H1 (cell line): ENCODE results near the gene APBA2. TPM values are rescaled to one million over a fixed set of nuclear protein-coding genes. Genes with fewer than 3 reads are reported as not detected.
A peak's percentile ranks its signal among the peaks of the same experiment; 100 is the strongest.

Experiments
- CTCF ChIA-PET: fragments of 300-600 bp; sonication (Branson Sonifier 250); formaldehyde crosslinking; loops from one replicate; lab custom pipeline; 2021; ENCODE audit not compliant: partially characterized antibody; lab: Charles Lee
- POLR2A ChIA-PET: fragments of 300-600 bp; sonication (Branson Sonifier 250); formaldehyde crosslinking; loops from one replicate; lab custom pipeline; 2021; ENCODE audit warnings: inconsistent platforms; ENCODE audit not compliant: partially characterized antibody; lab: Charles Lee
- DNase-seq, 2 experiments: peaks; one replicate each; pipeline versions ENCODE4 v3.0.0 to v3.0.0-alpha.2; 2010 to 2022; ENCODE audit warnings: low spot score in 2 of 2, low read depth in 1 of 2, mixed read lengths in 1 of 2
- FAIRE-seq: peaks from 2 replicates; lab custom pipeline; 2011; peaks lifted over from hg19 to GRCh38; lab: Jason Lieb, UNC
- H2AFZ ChIP-seq: 2 replicates; pipeline ENCODE4 v1.8.1; 2012; ENCODE audit warnings: low read length, inconsistent platforms
- H2AK5ac ChIP-seq: 2 replicates; pipeline ENCODE4 v1.6.1; 2013; ENCODE audit warnings: low read depth, low read length
- H2BK120ac ChIP-seq: replicated peaks from 2 replicates; pipeline ENCODE3; 2013; ENCODE audit warnings: low read depth, low read length, inconsistent platforms
- H2BK12ac ChIP-seq: 2 replicates; pipeline ENCODE4 v1.6.1; 2013; ENCODE audit warnings: low read depth, low read length
- H2BK15ac ChIP-seq: 2 replicates; pipeline ENCODE4 v1.6.1; 2013; ENCODE audit warnings: low read length
- H2BK20ac ChIP-seq: 2 replicates; pipeline ENCODE4 v1.6.1; 2013; ENCODE audit warnings: low read length
- H2BK5ac ChIP-seq: 2 replicates; pipeline ENCODE4 v1.6.1; 2013; ENCODE audit warnings: low read depth, low read length
- H3K14ac ChIP-seq: 2 replicates; pipeline ENCODE4 v1.6.1; 2013; ENCODE audit warnings: inconsistent platforms; ENCODE audit not compliant: insufficient read length
- H3K18ac ChIP-seq: 2 replicates; pipeline ENCODE4 v1.6.1; 2013; ENCODE audit warnings: low read length; ENCODE audit errors: extremely low read depth
- H3K23ac ChIP-seq: 2 replicates; pipeline ENCODE4 v1.6.1; 2013; ENCODE audit warnings: inconsistent platforms; ENCODE audit not compliant: insufficient read length
- H3K23me2 ChIP-seq: 2 replicates; pipeline ENCODE4 v1.6.1; 2013; ENCODE audit warnings: low read depth, low read length
- H3K27ac ChIP-seq: 2 replicates; pipeline ENCODE4 v1.6.1; 2011; ENCODE audit warnings: low read depth, low read length, inconsistent platforms
- H3K27me3 ChIP-seq, 4 experiments: replicated peaks in 1 of 4; 1 replicate in 1 of 4; 2 replicates in 3 of 4; pipeline versions ENCODE4 v1.6.1 to v1.8.1; 2011 to 2013; ENCODE audit warnings: low read length in 3 of 4, mild to moderate bottlenecking in 3 of 4, inconsistent platforms in 2 of 4, mixed read lengths in 2 of 4, moderate library complexity in 1 of 4; ENCODE audit not compliant: control insufficient read depth in 3 of 4, insufficient read depth in 3 of 4; ENCODE audit errors: extremely low read depth in 1 of 4
- H3K36me3 ChIP-seq, 4 experiments: 2 replicates each; pipeline versions ENCODE4 v1.6.1 to v1.8.1; 2011 to 2013; ENCODE audit warnings: mild to moderate bottlenecking in 4 of 4, low read length in 3 of 4, moderate library complexity in 2 of 4, control low read depth in 1 of 4, inconsistent platforms in 1 of 4; ENCODE audit not compliant: insufficient read depth in 4 of 4, control insufficient read depth in 2 of 4
- H3K4ac ChIP-seq: replicated peaks from 2 replicates; pipeline ENCODE3; 2013; ENCODE audit warnings: low read length, low read depth, mixed read lengths, inconsistent platforms; ENCODE audit not compliant: insufficient read length
- H3K4me1 ChIP-seq, 4 experiments: replicated peaks in 1 of 4; 1 replicate in 1 of 4; 2 replicates in 3 of 4; pipeline versions ENCODE4 v1.6.1 to v1.8.1; 2011 to 2013; ENCODE audit warnings: low read length in 3 of 4, inconsistent platforms in 2 of 4, mixed read lengths in 1 of 4; ENCODE audit not compliant: insufficient read depth in 4 of 4, control insufficient read depth in 3 of 4
- H3K4me2 ChIP-seq, 2 experiments: 2 replicates each; pipeline versions ENCODE4 v1.6.1 to v1.8.1; 2011 to 2013; ENCODE audit warnings: low read depth in 2 of 2, low read length in 2 of 2, control low read depth in 1 of 2, inconsistent platforms in 1 of 2, mild to moderate bottlenecking in 1 of 2; ENCODE audit not compliant: insufficient read depth in 1 of 2
- H3K4me3 ChIP-seq, 4 experiments: fragments of 200-600, 300-600 bp in 1 of 4; sonication (generic), shearing (Covaris generic), sonication (Bioruptor Twin) in 1 of 4; 2 replicates each; pipeline versions ENCODE4 v1.5.1 to v1.8.1; 2011 to 2016; ENCODE audit warnings: low read length in 4 of 4, low read depth in 3 of 4, control low read depth in 2 of 4, inconsistent platforms in 2 of 4, mild to moderate bottlenecking in 2 of 4, mixed read lengths in 1 of 4, moderate library complexity in 1 of 4; ENCODE audit not compliant: insufficient read depth in 2 of 4; ENCODE audit errors: extremely low read depth in 1 of 4
- H3K56ac ChIP-seq: replicated peaks from 2 replicates; pipeline ENCODE3; 2013; ENCODE audit warnings: low read depth, mild to moderate bottlenecking, mixed read lengths, low read length, inconsistent platforms; ENCODE audit not compliant: insufficient read length
- H3K79me1 ChIP-seq: 2 replicates; pipeline ENCODE4 v1.6.1; 2013; ENCODE audit warnings: low read depth, low read length, control low read depth
- H3K79me2 ChIP-seq, 2 experiments: 2 replicates each; pipeline versions ENCODE4 v1.6.1 to v1.8.1; 2012 to 2013; ENCODE audit warnings: low read length in 2 of 2, mild to moderate bottlenecking in 2 of 2, inconsistent platforms in 1 of 2; ENCODE audit not compliant: insufficient read depth in 2 of 2, control insufficient read depth in 1 of 2
- H3K9ac ChIP-seq, 4 experiments: replicated peaks in 1 of 4; 1 replicate in 1 of 4; 2 replicates in 3 of 4; pipeline versions ENCODE4 v1.6.1 to v1.8.1; 2011 to 2013; ENCODE audit warnings: low read depth in 3 of 4, low read length in 3 of 4, control low read depth in 2 of 4, mild to moderate bottlenecking in 2 of 4, moderate library complexity in 2 of 4, inconsistent platforms in 1 of 4; ENCODE audit errors: extremely low read depth in 1 of 4
- H3K9me3 ChIP-seq, 2 experiments: 2 replicates each; pipeline versions ENCODE4 v1.6.1 to v1.8.1; 2012 to 2013; ENCODE audit warnings: mild to moderate bottlenecking in 2 of 2, moderate library complexity in 2 of 2, control low read depth in 1 of 2, inconsistent platforms in 1 of 2, low read depth in 1 of 2, low read length in 1 of 2, mixed read lengths in 1 of 2; ENCODE audit not compliant: insufficient read depth in 2 of 2
- H4K20me1 ChIP-seq, 2 experiments: replicated peaks in 1 of 2; 2 replicates each; pipeline versions ENCODE3 to v1.8.1; 2011 to 2013; ENCODE audit warnings: inconsistent platforms in 2 of 2, low read length in 2 of 2, mild to moderate bottlenecking in 1 of 2; ENCODE audit not compliant: insufficient read depth in 2 of 2, control insufficient read depth in 1 of 2
- H4K5ac ChIP-seq: 2 replicates; pipeline ENCODE4 v1.6.1; 2013; ENCODE audit warnings: low read length, low read depth, mixed read lengths, inconsistent platforms; ENCODE audit not compliant: insufficient read length
- H4K8ac ChIP-seq: 2 replicates; pipeline ENCODE4 v1.8.0; 2013; ENCODE audit warnings: mild to moderate bottlenecking, moderate library complexity, low read length, inconsistent platforms; ENCODE audit not compliant: insufficient read depth; ENCODE audit errors: extremely low read depth
- H4K91ac ChIP-seq: replicated peaks from 2 replicates; pipeline ENCODE3; 2013; ENCODE audit warnings: low read length, mixed read lengths, inconsistent platforms; ENCODE audit not compliant: insufficient read length
- HDAC6 ChIP-seq: IDR thresholded peaks from one replicate; pipeline ENCODE4 v1.7.1; 2012; ENCODE audit warnings: low read depth, mild to moderate bottlenecking, inconsistent platforms, low read length, moderate library complexity
- POU5F1 ChIP-seq: IDR thresholded peaks from 2 replicates; pipeline ENCODE4 v1.6.1; 2011; ENCODE audit warnings: low read depth, mild to moderate bottlenecking, low read length, moderate library complexity
- RAD21 ChIP-seq, 2 experiments: IDR thresholded peaks in 1 of 2; conservative IDR thresholded peaks in 1 of 2; 2 replicates each; pipeline ENCODE4 v1.6.1; 2011; ENCODE audit warnings: low read depth in 2 of 2, low read length in 2 of 2, improper control_type of control experiment in 1 of 2, inconsistent platforms in 1 of 2, mild to moderate bottlenecking in 1 of 2, moderate library complexity in 1 of 2
- SRF ChIP-seq: IDR thresholded peaks from 2 replicates; pipeline ENCODE4 v1.6.1; 2011; ENCODE audit warnings: mild to moderate bottlenecking, low read depth, low read length, moderate library complexity
- TEAD4 ChIP-seq: IDR thresholded peaks from 2 replicates; pipeline ENCODE4 v1.6.1; 2012; ENCODE audit warnings: low read depth, low read length, inconsistent platforms, mixed read lengths
- WGBS, 2 experiments: shearing (Covaris generic) in 1 of 2; methylation state at CpG; one replicate each; pipeline versions ENCODE4 v1.1.6 to v1.1.7; 2013 to 2015; ENCODE audit warnings: low lambda C conversion rate in 2 of 2, mixed read lengths in 2 of 2, inconsistent platforms in 1 of 2, low coverage in 1 of 2, missing lambda C conversion rate in 1 of 2; ENCODE audit not compliant: insufficient replicate concordance in 2 of 2, insufficient coverage in 1 of 2, insufficient read length in 1 of 2; ENCODE audit errors: extremely low coverage in 1 of 2, missing lambda C conversion rate in 1 of 2; 5-methylcytosine and 5-hydroxymethylcytosine counted together
- polyA plus RNA-seq, 7 experiments: library from polyadenylated mRNA; depleted of rRNA in 3 of 7; stranded (reverse) in 5 of 7; unstranded in 2 of 7; fragments of >200 nt in 5 of 7; fragments of 200-250 nt in 2 of 7; gene quantifications; 1 replicate in 5 of 7; 2 replicates in 1 of 7; 4 replicates in 1 of 7; pipeline versions ENCODE4 v1.2.1 to v1.2.3, GENCODE V29; 2011 to 2013; ENCODE audit warnings: missing spikeins in 2 of 7, mixed read lengths in 2 of 7
- total RNA-seq: library from RNA; stranded (reverse); fragmentation: NEBNext Ultra II Directional; extraction: Animal tissue kit (Norgen Biotek cat#: 25700); gene quantifications from 2 replicates; pipeline ENCODE4 v1.2.1, GENCODE V29; 2021

Gene APBA2
- total and polyA plus RNA-seq, 2 of the 8 experiments (the other 6 are each of a cell fraction or from before 2014, with no cell fraction given) = 15.5 to 19.0 TPM

- FAIRE-seq (no peak), DNase-seq (no peak)
- Histone ChIP-seq H2BK12ac (no peak overlapping the region), H2BK20ac (0 out of 2 replicates have a peak overlapping the region, but pooled peaks have one; percentile 41), H2BK15ac (no peak overlapping the region), H3K27ac (no peak overlapping the region), H2AFZ (no peak overlapping the region), H3K27me3 (no peaks in the 10 kb centered on the region), H4K20me1 (peaks cover 0 to 2% of the 10 kb centered on the region in 2 experiments), H2BK120ac (no peak overlapping the region), H4K5ac (no peak overlapping the region), H3K4me2 (peak overlapping the region in 1 of 2 experiments; percentile 10; a peak in 1 of 4 replicates), H3K9ac (no peak overlapping the region), H3K4me3 (no peak overlapping the region), H3K56ac (no peak overlapping the region), H3K14ac (no peak overlapping the region), H4K91ac (no peak overlapping the region), H3K79me2 (no peaks in the 10 kb centered on the region), H3K18ac (no peak overlapping the region), H3K23me2 (no peaks in the 10 kb centered on the region), H3K9me3 (no peaks in the 10 kb centered on the region; a peak in 1 of 4 replicates), H2AK5ac (no peak overlapping the region; the same call in 1 of the 2 replicates), H3K79me1 (no peaks in the 10 kb centered on the region), H3K4ac (no peak overlapping the region), H4K8ac (0 out of 2 replicates have a peak overlapping the region, but pooled peaks have one; percentile 31), H3K23ac (no peak overlapping the region), H3K4me1 (peaks cover 0 to 9% (median 6%) of the 10 kb centered on the region in 4 experiments; a peak in 4 of 7 replicates), H2BK5ac (no peak overlapping the region), H3K36me3 (no peaks in the 10 kb centered on the region)
- 88% methylated on average over 13 of the region's 13 CpGs; no CpG with 5 or more reads in 1 of the 2 experiments for WGBS, 2 experiments
- POLR2A ChIA-PET = interaction anchor here (1.8 kb wide), 1 partner anchor 121 kb away, joined by 6 read pairs; no protein-coding TSS in a partner anchor
- TF ChIP-seq POU5F1 (0 out of 2 replicates have a peak, but pooled peaks have one; percentile 2), HDAC6 (no peak), SRF (no peak), TEAD4 (no peak), RAD21 (IDR thresholded peaks at IDR 0.05 in 1 of 2, conservative IDR thresholded peaks at IDR 0.05 in 1 of 2; ENCODE audit: low read depth in 2 of 2, low read length in 2 of 2) (no peak)
- CTCF ChIA-PET = interaction anchor here (1.2 to 9.4 kb wide), 7 partner anchors 10 to 107 kb away, joined by 3 to 88 read pairs (median 5); no protein-coding TSS in a partner anchor
These were observed 109.2 kb downstream of the APBA2 start for GRCh38 chr15:28994831-28995596.
